Cardiac fibroblast (primary cell): ENCODE measurements around the gene IFNAR2.

Source experiments
- DNase-seq, 2 donors: peaks; one replicate each; pipeline versions ENCODE4 v3.0.0 to v3.0.0-alpha.2; 2010; ENCODE audit warnings: low read depth in 2 of 2
- H3K4me3 ChIP-seq, 2 donors: replicated peaks in 1 of 2; 1 replicate in 1 of 2; 2 replicates in 1 of 2; pipeline ENCODE4 v1.5.1; 2011; ENCODE audit warnings: low read depth in 2 of 2, low read length in 2 of 2, mild to moderate bottlenecking in 2 of 2, moderate library complexity in 1 of 2
- TF ChIP-seq, protein P1 (sequence below): IDR thresholded peaks from one replicate; pipeline ENCODE4 v1.5.1; 2011; ENCODE audit warnings: low read depth, mild to moderate bottlenecking, low read length, inconsistent platforms

The IFNAR2 gene

DNA sequence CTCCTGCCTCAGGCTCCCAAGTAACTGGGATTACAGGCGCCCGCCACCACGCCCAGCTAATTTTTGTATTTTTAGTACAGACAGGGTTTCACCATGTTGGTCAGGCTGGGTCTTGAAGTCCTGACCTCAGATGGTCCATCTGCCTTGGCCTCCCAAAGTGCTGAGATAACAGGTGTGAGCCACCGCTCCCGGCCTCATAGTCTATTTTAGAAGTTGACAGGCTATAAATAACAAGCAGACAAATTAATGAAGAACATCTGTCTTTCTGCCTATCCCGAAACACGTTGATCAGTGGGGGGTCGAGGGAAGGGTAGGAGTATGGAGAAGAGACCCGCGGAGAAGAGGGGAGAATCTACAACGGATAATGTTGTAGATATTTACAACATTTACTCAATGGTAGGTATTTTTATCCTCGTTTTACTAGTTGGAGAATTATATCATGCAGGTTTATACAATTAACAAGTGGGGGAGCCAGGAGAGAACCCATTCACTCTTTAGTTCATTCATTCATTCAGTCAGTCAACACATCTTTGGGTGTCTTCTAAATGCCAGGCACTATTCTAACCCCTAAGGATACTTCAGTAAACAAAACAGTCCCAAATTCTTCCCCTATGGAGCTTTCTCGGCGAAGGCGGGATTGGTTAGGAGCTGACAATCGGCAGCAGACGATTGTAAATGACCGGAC lies 497 bp upstream of the IFNAR2 start:
- TF ChIP-seq, protein P1, sequence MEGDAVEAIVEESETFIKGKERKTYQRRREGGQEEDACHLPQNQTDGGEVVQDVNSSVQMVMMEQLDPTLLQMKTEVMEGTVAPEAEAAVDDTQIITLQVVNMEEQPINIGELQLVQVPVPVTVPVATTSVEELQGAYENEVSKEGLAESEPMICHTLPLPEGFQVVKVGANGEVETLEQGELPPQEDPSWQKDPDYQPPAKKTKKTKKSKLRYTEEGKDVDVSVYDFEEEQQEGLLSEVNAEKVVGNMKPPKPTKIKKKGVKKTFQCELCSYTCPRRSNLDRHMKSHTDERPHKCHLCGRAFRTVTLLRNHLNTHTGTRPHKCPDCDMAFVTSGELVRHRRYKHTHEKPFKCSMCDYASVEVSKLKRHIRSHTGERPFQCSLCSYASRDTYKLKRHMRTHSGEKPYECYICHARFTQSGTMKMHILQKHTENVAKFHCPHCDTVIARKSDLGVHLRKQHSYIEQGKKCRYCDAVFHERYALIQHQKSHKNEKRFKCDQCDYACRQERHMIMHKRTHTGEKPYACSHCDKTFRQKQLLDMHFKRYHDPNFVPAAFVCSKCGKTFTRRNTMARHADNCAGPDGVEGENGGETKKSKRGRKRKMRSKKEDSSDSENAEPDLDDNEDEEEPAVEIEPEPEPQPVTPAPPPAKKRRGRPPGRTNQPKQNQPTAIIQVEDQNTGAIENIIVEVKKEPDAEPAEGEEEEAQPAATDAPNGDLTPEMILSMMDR, result no peak
- DNase-seq, result no peak
- H3K4me3 ChIP-seq, result peak overlapping the region; percentile 34 to 49

DNA sequence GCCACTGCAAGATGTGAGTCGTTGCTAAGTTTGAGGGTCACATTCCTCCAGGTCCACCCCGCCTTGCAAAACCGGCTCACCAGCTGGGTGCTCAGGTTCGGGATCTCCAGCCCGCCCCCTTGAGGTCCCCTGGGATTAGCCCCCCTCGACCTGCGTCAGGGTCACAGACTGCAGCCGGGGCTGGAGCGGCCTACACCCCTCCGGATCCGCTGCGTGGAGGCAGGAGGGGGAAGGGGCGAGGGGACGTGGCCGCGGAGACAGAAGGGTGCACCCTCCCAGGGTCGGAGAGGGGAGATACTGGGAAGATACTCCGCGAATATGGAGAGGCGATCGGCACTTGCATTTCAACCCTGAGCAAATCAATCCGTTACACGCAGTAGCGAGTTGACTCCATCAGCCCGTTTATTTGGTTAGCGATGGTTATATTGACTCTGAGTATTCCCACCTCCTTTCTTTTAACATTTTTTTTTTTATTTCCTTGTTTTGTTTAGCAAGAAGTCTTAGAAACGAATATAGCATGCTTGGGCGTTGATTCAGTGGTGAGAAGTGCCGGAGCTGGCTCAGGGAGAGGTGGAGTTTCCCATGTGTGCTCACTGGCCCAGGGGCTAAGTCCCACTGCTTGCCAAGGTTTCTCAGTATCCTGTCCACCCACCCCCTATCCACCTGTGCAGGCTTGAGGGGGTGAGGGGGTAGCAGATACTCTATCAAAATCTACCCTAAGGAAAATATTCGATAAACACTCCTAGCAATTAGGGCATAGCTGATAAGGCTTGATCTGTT lies 997 bp downstream of the IFNAR2 start:
- TF ChIP-seq, protein P1, result no peak

DNA sequence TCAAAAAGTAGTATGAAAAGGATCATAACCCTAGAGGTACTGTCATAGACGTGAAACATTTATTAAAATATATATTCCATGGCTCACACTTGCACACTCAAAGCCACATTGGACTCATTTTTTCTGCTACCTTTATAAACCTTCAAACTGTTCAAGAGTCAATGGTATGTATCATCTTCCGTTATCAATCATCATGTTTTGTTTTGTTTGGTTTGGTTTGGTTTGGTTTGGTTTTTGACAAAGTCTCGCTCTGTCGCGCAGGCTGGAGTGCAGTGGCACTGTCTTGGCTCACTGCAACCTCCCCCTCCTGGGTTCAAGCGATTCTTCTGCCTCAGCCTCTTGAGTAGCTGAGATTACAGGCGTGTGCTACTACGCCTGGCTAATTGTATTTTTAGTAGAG lies 1.8 kb downstream of the IFNAR2 start:
- no peak for DNase-seq
- TF ChIP-seq, protein P1, result no peak
- no peak overlapping the region for H3K4me3 ChIP-seq

More for the DNA sequence above, 997 bp downstream of the IFNAR2 start:
- H3K4me3 ChIP-seq, result peak overlapping the region; percentile 87 to 95
- DNase-seq, result peak; percentile 59 to 82

DNA sequence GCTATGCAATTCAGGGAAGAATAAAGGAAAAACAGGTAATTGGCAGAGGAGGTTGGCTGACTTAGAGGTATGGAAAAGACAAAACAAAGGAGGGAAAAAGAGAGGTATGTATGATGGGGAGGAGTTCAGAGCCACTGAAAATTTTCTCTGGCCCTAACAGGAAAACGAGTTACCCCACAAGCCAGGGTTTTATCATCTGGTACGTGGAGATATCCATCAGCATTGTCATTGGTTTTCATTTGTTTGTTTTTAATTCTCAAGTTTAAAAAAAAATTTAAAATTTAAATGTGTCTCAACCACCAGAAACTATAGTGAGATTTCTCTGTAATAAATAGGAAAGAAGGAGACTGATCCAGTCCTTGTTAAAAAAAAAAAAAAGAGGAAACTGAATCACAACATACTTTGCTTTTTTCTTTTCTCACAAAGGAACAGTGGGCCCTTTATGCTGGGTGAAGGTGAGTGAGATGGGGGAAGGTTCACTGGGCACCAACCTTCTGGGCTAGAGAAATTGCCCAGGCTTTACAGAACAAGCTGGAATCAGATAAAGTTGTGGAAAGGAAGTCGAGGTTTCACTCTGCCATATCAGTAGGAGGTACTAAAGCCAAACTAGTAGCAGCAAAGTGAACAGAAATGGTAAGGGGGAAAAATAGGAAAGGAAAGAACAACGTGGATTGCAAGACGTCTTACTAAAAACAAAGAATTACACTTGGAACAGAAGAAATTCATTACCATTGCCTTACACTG lies 2.7 kb downstream of the IFNAR2 start:
- no peak overlapping the region for H3K4me3 ChIP-seq

DNA sequence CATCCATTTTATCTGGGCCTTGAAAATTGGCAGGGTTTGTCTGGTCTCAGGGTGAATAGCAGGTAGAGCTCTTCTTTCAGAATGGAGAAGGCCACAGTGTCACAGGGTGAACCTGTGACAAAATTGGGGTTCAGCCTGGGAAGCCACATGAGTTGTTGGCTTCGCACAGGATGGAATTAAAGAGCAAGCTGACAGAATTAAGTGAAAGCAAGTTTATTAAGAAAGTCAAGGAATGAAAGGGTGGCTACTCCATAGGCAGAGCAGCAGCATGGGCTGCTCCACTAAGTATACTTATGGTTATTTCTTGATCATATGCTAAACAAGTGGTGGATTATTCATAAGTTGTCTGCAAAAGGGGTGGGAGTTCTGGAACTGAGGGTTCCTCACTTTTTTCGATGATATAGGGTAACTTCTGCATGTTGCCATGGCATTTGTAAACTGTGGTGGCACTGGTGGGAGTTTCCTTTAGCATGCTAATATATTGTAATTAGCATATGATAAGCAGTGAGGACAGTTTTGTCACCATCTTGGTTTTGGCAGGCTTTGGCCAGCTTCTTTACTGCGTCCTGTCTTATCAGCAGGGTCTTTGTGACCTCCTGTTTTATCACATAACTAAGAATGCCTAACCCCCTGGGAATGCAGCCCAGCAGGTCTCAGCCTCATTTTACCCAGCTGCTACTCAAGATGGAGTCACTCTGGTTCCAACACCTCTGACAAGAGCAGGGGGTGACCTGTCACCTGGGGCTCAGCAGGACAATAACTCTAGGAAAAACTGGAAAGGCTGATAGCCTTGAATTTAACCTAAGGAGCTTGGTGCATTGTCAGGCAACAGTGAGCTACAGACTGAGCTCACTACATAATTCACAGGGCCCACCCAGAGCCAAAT lies 5.1 kb downstream of the IFNAR2 start:
- no peak for DNase-seq
- TF ChIP-seq, protein P1, result no peak
- no peak overlapping the region for H3K4me3 ChIP-seq

More for the DNA sequence above, 2.7 kb downstream of the IFNAR2 start:
- TF ChIP-seq, protein P1, result no peak
- DNase-seq, result peak in 1 of 2 donors; percentile 26
